HUES6 (cell line): Measurements from ENCODE around the gene SH2B2.

ENCODE experiments used
- H3K27ac ChIP-seq: 2 replicates; pipeline ENCODE4 v1.7.0; 2013; ENCODE audit warnings: low read depth, mild to moderate bottlenecking, low read length, inconsistent platforms
- H3K27me3 ChIP-seq: 2 replicates; pipeline ENCODE4 v1.6.1; 2013; ENCODE audit warnings: low read length; ENCODE audit not compliant: control insufficient read depth, insufficient read depth
- H3K36me3 ChIP-seq: 2 replicates; pipeline ENCODE4 v1.6.1; 2013; ENCODE audit warnings: low read length; ENCODE audit not compliant: control insufficient read depth, insufficient read depth
- H3K4me1 ChIP-seq: 2 replicates; pipeline ENCODE4 v1.6.1; 2013; ENCODE audit warnings: low read length; ENCODE audit not compliant: control insufficient read depth, insufficient read depth
- H3K4me3 ChIP-seq: 2 replicates; pipeline ENCODE4 v1.5.1; 2013; ENCODE audit warnings: low read depth, low read length
- H3K9ac ChIP-seq: one replicate; pipeline ENCODE4 v1.6.1; 2013; ENCODE audit warnings: mild to moderate bottlenecking, low read length
- H3K9me3 ChIP-seq: 2 replicates; pipeline ENCODE4 v1.6.1; 2013; ENCODE audit warnings: low read depth, low read length; ENCODE audit not compliant: control insufficient read depth, insufficient read depth

The SH2B2 gene

DNA sequence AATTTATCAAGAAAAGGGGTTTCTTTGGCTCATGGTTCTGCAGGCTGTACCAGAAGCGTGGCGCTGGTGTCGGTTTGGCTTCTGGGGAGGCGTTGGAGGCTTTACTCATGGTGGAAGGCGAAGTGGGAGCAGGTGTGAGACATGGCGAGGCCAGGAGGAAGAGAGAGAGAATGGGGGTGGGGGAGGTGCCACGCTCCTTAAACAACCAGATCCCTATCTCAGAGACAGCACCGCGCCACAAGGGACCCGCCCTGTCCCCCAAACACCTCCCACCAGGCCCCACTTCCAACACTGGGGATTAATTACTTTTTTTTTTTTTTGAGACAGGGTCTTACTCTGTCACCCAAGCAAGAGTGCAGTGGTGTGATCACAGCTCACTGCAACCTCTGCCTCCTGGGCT is 18.0 kb upstream of the SH2B2 start:
- H3K27me3 ChIP-seq = no peaks in the 10 kb centered on the region
- H3K9me3 ChIP-seq = no peaks in the 10 kb centered on the region
- H3K4me3 ChIP-seq = no peak overlapping the region
- H3K36me3 ChIP-seq = no peaks in the 10 kb centered on the region
- no peak overlapping the region for H3K27ac ChIP-seq
- no peak overlapping the region for H3K9ac ChIP-seq
- H3K4me1 ChIP-seq = peaks cover 3% of the 10 kb centered on the region; the same call in 1 of the 2 replicates

DNA sequence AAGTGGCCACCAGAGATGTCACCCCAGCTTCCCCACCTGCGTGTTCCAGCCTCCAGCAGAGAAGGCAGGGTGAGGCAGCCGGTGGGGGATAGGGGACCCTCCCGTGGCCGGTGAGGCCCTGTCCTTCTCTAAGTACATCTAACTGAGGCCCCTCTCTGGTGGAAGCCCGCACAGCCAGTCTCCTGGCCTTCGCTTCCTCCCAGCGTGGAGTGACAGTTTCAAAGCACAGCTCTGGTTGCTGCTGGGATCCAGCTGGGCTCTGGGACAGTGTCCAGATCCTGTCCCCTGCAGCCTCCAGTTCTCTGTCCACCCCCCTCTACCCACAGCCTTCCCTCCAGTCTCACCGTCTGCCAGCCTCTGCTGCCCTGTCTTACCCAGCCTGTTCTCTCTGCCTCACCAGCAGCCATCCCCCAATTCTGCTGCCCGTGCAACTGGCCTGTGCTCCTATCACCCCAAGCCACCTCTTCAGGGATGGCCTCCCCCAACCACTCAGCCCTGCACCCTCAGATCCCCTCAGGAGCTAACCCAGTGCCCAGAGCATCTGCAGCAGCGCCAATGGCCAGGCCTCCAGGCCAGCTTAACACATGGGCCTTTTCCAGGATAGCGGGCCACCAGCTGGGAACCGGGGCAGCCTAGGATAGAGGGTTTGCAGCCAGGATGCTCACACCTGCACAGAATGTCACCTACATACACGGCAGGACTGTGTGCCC is 16.3 kb upstream of the SH2B2 start:
- no peaks in the 10 kb centered on the region for H3K36me3 ChIP-seq
- peaks cover 6% of the 10 kb centered on the region; the same call in 1 of the 2 replicates for H3K4me1 ChIP-seq
- H3K27ac ChIP-seq = no peak overlapping the region
- no peaks in the 10 kb centered on the region for H3K9me3 ChIP-seq
- H3K4me3 ChIP-seq = no peak overlapping the region
- H3K9ac ChIP-seq = no peak overlapping the region
- H3K27me3 ChIP-seq = no peaks in the 10 kb centered on the region

DNA sequence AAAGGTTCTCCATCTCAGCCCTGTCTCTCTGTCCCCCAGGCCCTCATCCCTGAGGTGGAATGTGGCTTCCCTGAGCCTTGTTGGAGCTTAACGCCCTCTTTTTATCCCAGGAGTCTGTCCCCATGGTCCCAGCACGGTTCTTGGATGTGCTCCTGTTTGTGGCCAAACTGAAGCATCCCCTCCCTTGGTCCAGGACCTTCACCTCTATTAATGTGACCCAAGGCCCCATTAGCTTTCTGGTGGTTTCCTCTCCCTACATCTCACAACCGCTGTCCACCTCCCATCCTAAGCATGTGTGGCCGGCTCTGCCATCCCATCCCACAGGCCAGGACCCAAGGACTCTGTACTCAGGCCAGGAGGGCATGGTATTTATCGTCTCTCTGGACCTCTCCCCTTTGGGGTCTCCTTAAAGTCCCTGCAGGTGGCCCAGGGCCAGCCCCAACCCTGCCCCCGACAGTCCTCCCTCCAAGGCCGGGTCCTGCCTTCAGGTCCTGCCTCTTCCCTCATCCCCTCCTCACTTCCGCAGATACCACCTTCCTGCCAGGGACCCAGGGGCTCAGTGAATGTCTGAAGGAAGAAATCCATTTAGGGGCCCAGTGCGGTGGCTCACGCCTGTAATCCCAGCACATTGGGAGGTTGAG is 15.4 kb upstream of the SH2B2 start:
- Histone ChIP-seq H3K4me3 (no peak overlapping the region), H3K27ac (no peak overlapping the region), H3K27me3 (no peaks in the 10 kb centered on the region), H3K9ac (no peak overlapping the region), H3K4me1 (peaks cover 6% of the 10 kb centered on the region; the same call in 1 of the 2 replicates), H3K9me3 (no peaks in the 10 kb centered on the region), H3K36me3 (no peaks in the 10 kb centered on the region)

DNA sequence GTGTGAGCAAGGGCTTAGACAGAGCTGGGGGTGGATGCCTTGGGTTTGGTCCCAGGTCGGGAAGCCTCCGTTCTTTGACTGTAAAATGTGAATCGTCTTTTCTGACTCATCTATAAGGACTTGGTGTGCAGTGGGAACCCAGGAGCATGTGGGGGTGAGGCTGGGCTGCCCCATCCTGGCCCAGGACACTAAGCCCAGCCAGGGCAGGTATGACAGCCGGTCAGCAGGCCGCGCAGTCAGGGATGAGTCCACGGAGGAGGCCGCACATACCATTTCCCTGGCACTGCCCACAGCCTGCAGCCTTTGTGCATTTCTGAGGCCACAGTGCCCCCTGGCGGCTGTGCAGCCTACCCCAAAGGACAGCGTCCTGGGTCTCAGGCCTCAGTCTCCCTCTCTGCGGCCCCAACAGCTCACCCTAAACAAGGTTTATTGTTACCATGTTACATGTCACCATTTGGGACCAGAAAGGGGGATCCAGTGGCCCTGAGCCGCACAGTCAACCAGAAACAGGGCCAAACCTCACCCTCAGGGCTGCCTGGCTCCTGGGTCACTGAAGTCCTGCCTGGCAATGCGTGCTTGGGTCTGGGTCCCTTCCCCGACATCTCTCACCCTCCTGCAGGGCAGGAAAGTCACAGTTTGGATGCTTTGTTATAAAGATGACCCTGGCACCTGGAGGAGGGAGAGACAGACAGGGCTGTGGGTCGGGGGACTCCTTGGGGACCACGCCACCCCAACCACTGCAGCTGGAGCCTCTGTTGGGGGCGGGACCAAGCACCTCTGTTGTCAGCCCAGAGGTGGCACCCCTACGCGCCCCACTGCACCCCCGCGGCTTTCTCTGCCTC is 14.4 kb upstream of the SH2B2 start:
- no peak overlapping the region for H3K27ac ChIP-seq
- peaks cover 6% of the 10 kb centered on the region; the same call in 1 of the 2 replicates for H3K4me1 ChIP-seq
- H3K4me3 ChIP-seq = no peak overlapping the region
- H3K36me3 ChIP-seq = no peaks in the 10 kb centered on the region
- H3K9me3 ChIP-seq = no peaks in the 10 kb centered on the region
- H3K27me3 ChIP-seq = no peaks in the 10 kb centered on the region
- H3K9ac ChIP-seq = no peak overlapping the region

DNA sequence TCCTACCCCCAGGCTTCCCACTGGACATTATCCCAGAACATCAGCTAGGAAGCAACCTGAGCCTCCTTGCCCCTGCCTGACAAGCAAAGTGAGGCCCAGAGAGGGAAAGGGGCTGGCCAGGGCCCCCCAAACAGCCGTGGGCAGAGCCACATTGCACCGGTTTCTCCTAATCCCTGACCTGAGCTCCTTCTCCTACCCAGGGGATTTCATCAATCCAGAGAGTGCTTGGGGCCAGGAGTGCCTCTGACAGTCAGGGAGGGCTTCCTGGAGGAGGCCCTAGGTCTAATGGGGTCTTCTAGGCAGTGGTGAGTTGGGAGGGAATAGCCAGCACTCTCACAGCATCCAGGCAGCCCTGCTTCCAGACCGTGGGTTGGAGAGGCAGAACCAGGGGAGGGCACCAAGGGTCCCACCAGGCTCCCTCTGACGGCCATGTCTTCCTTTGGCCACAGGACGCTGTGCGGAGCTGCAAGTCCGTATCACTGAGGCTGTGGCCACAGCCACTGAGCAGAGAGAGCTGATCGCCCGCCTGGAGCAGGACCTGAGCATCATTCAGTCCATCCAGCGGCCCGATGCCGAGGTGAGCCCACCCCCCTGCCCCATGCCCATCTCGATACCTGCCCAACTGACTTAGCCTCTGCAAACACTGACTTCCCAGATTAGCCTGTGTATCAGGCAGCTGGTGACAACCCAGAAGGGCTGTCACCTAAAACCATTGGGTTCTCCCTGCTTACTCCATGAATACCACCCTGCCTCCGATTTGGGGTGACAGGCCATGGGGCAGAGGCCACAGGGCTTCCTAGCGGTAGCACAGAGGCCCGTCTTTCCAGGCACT is 13.5 kb upstream of the SH2B2 start:
- Histone ChIP-seq H3K4me1 (peaks cover 6% of the 10 kb centered on the region; the same call in 1 of the 2 replicates), H3K4me3 (no peak overlapping the region), H3K27ac (no peak overlapping the region), H3K27me3 (no peaks in the 10 kb centered on the region), H3K36me3 (no peaks in the 10 kb centered on the region), H3K9ac (no peak overlapping the region), H3K9me3 (no peaks in the 10 kb centered on the region)

DNA sequence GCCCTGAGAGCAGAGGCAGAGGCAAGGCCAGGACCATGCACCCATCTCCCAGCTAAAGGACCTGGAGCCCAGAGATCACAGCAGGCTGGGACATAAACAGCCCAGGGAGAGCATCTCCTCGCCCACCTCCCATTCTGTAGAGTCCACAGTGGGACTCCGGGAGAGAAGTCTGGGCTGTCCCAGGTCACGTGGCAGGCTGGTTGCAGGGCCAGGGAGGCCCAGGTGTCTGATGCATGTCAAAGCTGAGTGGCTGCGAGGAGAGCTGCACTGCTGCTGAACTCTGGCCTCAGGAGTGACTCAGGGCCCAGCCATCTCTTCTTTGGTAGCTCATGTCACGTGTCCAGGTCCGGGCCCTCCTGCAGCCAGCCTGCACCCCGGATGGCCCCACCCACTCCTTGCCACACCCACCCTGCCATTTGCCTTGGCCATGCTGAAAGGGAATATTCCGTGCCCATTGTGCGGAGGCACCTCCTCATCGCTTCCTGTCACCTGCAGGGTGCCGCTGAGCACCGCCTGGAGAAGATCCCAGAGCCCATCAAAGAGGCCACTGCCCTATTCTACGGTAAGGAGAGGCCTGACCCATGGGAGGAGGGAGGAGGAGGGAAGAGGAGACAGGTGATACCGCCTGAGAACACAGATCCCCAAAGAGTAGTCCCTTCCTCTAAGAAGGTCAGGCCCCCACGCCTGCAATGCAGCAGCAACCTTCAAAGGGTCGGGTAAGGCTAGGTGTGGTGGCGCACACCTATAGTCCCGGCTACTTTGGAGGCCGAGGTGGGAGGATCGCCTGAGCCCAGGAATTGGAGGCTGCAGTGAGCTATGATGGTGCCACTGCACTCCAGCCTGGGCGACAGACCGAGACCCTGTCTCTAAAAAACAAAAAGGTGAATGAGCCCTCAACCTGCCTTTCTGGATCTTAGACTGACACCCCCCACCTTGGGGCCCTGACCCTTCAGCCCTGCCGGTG is 12.6 kb upstream of the SH2B2 start:
- Histone ChIP-seq H3K4me1 (peaks cover 6% of the 10 kb centered on the region; the same call in 1 of the 2 replicates), H3K4me3 (no peak overlapping the region), H3K36me3 (no peaks in the 10 kb centered on the region), H3K9me3 (no peaks in the 10 kb centered on the region), H3K9ac (no peak overlapping the region), H3K27ac (no peak overlapping the region), H3K27me3 (no peaks in the 10 kb centered on the region)

DNA sequence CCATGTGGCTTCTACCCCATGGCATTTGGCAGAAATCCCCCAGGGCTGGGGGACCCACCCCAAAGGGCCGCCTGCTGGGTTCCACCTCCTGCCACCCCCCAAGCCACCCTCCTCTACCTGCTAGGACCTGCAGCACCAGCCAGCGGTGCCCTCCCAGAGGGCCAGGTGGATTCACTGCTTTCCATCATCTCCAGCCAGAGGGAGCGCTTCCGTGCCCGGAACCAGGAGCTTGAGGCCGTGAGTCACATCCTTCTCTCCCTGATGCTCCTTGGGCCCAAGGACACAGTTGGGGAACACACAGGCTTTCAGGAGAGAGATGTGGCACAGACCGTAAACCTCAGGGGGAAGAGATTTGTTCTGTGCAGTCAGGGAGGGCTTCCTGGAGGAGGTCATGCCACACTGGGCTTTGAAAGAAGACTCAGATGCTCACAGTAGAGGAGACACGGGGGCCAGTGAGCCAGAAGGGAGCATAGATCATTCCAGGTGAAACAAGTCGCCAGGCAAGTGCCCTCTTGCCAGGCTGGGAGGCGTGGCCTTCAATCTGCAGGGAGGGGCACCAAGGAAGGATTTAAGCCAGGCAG is 11.5 kb upstream of the SH2B2 start:
- Histone ChIP-seq H3K9ac (no peak overlapping the region), H3K27ac (no peak overlapping the region), H3K4me3 (no peak overlapping the region), H3K9me3 (no peaks in the 10 kb centered on the region), H3K36me3 (no peaks in the 10 kb centered on the region), H3K27me3 (no peaks in the 10 kb centered on the region), H3K4me1 (peaks cover 9% of the 10 kb centered on the region; the same call in 1 of the 2 replicates)

DNA sequence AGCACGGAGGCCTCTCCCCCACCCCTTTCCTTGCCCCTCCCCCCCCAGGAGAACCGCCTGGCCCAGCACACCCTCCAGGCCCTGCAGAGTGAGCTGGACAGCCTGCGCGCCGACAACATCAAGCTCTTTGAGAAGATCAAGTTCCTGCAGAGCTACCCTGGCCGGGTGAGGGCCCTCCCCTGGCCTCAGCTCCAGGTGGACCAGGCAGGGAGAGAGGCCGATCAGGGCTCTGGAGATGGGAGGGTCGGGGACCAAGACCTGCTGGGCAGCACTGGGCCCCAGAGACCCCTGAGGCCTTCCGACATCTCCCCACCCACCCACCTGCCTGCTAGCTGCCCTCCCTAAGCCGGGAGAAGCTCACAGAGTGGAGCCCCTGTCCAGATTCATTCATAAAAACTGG is 8.8 kb upstream of the SH2B2 start:
- H3K27me3 ChIP-seq = no peaks in the 10 kb centered on the region
- H3K9me3 ChIP-seq = no peaks in the 10 kb centered on the region
- H3K4me3 ChIP-seq = no peak overlapping the region
- H3K36me3 ChIP-seq = no peaks in the 10 kb centered on the region
- H3K9ac ChIP-seq = no peak overlapping the region
- H3K4me1 ChIP-seq = peaks cover 9% of the 10 kb centered on the region; the same call in 1 of the 2 replicates
- H3K27ac ChIP-seq = no peak overlapping the region

DNA sequence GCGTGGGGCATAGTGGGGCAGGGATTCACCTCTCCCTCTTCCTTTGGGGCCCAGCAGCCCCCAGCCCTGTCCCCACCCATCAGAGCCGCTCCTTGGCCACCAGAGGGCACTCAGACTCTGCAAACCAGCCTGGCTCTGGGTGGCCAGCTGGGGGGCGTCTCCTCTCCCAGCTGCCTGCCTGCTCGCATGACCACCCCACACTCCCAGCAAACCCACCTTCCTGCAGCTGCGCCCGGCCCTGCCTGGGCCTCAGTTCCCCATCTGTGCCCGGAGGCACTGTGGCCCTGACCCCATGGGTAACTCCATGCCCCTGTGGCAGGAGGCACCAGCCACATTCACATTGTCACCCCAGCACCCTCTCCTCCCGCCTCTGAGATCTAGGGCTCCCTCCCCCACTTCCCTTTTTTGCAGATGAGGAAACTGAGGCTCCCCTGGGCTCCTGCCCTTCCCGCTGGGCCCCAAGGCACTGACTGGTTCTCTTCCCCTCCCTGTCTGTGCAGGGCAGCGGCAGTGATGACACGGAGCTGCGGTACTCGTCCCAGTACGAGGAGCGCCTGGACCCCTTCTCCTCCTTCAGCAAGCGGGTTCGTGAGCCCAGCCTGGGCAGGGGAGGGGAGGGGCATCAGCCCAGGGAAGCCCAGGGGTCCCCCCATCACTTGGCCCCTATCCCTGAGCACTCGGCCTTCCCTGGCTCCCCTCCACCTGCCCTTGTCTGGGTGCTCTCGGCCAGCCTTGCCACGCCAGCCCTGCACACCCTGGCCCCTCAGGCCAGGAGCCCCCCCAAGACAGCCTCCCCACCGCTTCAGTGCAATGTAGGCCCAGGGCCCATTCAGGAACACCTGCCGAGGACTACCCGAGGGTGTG is 6.9 kb upstream of the SH2B2 start:
- Histone ChIP-seq H3K9ac (no peak overlapping the region), H3K9me3 (no peaks in the 10 kb centered on the region), H3K4me1 (peaks cover 3% of the 10 kb centered on the region; the same call in 1 of the 2 replicates), H3K4me3 (no peak overlapping the region), H3K36me3 (no peaks in the 10 kb centered on the region), H3K27ac (no peak overlapping the region), H3K27me3 (peaks cover under 1% of the 10 kb centered on the region; the same call in 1 of the 2 replicates)
